Neural progenitor cell (in vitro differentiated cells): ENCODE results near the gene PCDH7.

Source experiments
- CTCF ChIP-seq: fragments of 200-600 bp; sonication (generic); IDR thresholded peaks from 2 replicates; pipeline ENCODE4 v1.5.1; 2017; ENCODE audit warnings: antibody characterized with exemption, mild to moderate bottlenecking
- EZH2 ChIP-seq: fragments of 200-600 bp; sonication (generic); IDR thresholded peaks from 2 replicates; pipeline ENCODE4 v1.6.1; 2017; ENCODE audit warnings: antibody characterized with exemption, mild to moderate bottlenecking, moderate library complexity
- EZH2phosphoT487 ChIP-seq: fragments of 200-600 bp; sonication (generic); IDR thresholded peaks from 2 replicates; pipeline ENCODE4 v1.6.1; 2017; ENCODE audit warnings: antibody characterized with exemption

- TF ChIP-seq CTCF (no peak), EZH2 (no peak), EZH2phosphoT487 (no peak)
Measured at GRCh38 chr4:30725562-30725961, 5.4 kb downstream of the PCDH7 start.
